ENCODE results near the gene MYBPHL. TPM values are rescaled to one million over a fixed set of nuclear protein-coding genes. Genes with fewer than 3 reads are reported as not detected.

MYBPHL gene
- total RNA-seq, 4 donors from 2014 or later = not detected

DNA sequence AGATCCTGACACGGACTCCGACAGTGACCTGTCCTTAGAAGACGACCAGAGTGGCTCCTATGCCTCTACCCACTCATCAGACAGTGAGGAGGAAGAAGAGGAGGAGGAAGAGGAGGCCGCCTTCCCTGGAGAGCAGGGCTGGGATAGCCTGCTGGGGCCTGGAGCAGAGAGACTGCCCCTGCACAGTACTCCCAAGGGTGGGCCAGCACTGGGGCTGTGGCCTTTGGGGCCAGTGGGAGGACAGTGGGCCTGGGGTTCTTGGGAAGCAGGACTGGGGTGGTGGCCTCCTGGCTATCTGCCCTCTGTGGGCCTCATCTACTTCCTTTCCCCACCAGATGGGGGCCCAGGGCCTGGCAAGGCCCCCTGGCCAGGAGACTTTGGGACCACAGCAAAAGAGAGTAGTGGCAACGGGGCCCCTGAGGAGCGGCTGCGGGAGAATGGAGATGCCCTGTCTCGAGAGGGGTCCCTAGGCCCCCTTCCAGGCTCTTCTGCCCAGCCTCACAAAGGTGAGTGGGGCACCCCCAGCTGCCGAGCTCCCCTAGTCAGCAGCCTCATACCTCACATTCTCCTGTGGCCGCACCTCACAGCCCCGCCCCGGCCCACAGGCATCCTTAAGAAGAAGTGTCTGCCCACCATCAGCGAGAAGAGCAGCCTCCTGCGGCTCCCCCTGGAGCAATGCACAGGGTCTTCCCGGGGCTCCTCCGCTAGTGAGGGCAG, 33.8 kb downstream of the MYBPHL start:
- H3K9me3 ChIP-seq = no peaks in the 10 kb centered on the region
- no peak for TF ChIP-seq POLR2A (IDR thresholded peaks at IDR 0.05)
- TF ChIP-seq, protein P1, sequence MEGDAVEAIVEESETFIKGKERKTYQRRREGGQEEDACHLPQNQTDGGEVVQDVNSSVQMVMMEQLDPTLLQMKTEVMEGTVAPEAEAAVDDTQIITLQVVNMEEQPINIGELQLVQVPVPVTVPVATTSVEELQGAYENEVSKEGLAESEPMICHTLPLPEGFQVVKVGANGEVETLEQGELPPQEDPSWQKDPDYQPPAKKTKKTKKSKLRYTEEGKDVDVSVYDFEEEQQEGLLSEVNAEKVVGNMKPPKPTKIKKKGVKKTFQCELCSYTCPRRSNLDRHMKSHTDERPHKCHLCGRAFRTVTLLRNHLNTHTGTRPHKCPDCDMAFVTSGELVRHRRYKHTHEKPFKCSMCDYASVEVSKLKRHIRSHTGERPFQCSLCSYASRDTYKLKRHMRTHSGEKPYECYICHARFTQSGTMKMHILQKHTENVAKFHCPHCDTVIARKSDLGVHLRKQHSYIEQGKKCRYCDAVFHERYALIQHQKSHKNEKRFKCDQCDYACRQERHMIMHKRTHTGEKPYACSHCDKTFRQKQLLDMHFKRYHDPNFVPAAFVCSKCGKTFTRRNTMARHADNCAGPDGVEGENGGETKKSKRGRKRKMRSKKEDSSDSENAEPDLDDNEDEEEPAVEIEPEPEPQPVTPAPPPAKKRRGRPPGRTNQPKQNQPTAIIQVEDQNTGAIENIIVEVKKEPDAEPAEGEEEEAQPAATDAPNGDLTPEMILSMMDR (IDR thresholded peaks at IDR 0.05) = no peak
- H3K27ac ChIP-seq = no peak overlapping the region
- H3K27me3 ChIP-seq = no peaks in the 10 kb centered on the region
- H3K36me3 ChIP-seq = no peaks in the 10 kb centered on the region
- H3K4me1 ChIP-seq = peaks cover 0 to 23% (median 2%) of the 10 kb centered on the region in 4 donors
- no peak overlapping the region for H3K4me3 ChIP-seq
- DNase-seq = no peak

DNA sequence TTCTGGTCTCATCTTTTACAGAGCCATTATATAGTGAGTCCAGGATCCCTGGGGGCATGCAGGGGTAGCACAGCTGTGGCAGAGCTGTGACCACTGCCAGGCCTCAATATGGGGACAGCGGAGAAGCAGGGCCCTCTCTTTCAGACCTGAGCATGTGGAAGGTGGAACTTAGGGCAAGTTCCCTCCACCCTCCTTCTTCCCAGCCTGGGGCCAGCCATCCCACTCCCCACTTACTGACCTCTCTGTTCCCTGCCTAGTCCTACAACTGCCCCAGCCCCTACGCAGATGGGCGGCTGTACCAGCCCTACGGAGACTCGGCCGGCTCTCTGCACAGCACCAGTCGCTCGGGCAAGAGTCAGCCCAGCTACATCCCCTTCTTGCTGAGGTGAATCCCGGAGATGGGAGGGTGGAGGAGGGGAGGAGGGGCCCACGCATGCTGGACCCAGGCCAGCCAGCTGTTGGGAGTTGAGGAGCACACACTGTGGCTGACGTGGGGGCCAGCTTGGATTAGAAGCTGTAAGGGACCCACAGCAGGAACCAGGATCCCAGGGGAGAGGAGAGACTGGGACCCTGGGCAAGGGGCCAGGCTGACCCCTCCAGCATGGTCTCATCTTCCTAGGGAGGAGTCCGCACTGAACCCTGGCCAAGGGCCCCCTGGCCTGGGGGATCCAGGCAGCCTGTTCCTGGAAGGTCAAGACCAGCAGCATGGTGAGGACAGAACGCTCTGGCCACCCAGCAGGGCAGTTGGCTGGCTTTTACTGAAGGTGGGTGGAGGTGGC, 34.6 kb downstream of the MYBPHL start:
- DNase-seq = no peak
- Histone ChIP-seq H3K4me3 (no peak overlapping the region), H3K4me1 (peaks cover 0 to 20% (median 0%) of the 10 kb centered on the region in 4 donors), H3K27me3 (no peaks in the 10 kb centered on the region), H3K9me3 (no peaks in the 10 kb centered on the region), H3K36me3 (no peaks in the 10 kb centered on the region), H3K27ac (no peak overlapping the region)
- TF ChIP-seq, protein P1 (IDR thresholded peaks at IDR 0.05) = no peak
- no peak for TF ChIP-seq POLR2A (IDR thresholded peaks at IDR 0.05)

DNA sequence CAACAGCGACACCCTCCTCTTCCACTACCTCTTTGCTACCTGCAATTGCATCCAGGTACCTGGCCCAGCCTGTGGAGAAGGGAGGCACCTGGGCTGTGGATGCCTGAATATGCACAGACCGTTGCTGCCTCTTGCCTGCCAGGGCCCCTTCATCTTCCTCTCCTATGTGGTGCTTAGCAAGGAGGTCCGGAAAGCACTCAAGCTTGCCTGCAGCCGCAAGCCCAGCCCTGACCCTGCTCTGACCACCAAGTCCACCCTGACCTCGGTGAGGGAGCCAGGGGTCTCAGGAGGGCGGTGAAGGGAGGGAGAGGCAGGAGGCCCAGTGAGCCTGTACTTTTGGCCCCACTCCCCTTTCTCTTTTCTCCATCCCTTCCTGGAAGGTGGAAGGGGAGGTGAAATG, 35.4 kb downstream of the MYBPHL start:
- H3K9me3 ChIP-seq = no peaks in the 10 kb centered on the region
- H3K4me1 ChIP-seq = peaks cover 0 to 20% (median 0%) of the 10 kb centered on the region in 4 donors
- H3K27me3 ChIP-seq = no peaks in the 10 kb centered on the region
- H3K4me3 ChIP-seq = no peak overlapping the region
- DNase-seq = no peak
- H3K27ac ChIP-seq = no peak overlapping the region
- H3K36me3 ChIP-seq = no peaks in the 10 kb centered on the region
- TF ChIP-seq, protein P1 (IDR thresholded peaks at IDR 0.05) = no peak
- no peak for TF ChIP-seq POLR2A (IDR thresholded peaks at IDR 0.05)

DNA sequence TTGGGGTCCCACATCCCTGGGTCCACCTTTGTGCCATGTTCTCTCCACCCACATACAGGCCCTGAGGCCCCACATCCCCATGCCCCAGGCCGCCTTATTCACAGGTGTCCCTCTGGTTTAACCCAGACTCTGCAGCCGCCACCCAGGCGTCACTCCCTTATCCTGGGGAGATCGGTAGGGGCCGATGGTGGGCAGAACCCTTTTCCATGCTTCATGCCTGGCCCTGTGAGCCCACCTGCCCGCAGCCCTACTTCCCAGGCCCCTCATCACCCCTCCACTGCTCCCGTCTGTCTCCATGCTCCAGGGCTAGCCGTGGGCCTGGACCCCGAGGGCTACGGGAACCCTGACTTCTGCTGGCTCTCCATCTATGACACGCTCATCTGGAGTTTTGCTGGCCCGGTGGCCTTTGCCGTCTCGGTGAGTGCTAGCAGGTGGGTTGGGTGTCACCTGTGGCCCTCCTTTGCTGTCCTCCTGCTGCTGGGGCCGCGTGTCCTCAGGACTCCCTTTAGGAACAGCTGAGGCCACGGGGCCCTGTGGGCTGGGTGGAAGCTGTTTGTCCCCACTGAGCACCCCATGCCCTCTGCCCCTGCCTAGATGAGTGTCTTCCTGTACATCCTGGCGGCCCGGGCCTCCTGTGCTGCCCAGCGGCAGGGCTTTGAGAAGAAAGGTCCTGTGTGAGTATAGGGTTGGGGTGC, 36.0 kb downstream of the MYBPHL start:
- H3K4me1 ChIP-seq = peaks cover 0 to 19% (median 0%) of the 10 kb centered on the region in 4 donors
- no peak overlapping the region for H3K27ac ChIP-seq
- TF ChIP-seq POLR2A (IDR thresholded peaks at IDR 0.05) = no peak
- TF ChIP-seq, protein P1 (IDR thresholded peaks at IDR 0.05) = no peak
- no peaks in the 10 kb centered on the region for H3K27me3 ChIP-seq
- H3K4me3 ChIP-seq = no peak overlapping the region
- no peaks in the 10 kb centered on the region for H3K36me3 ChIP-seq
- DNase-seq = no peak
- no peaks in the 10 kb centered on the region for H3K9me3 ChIP-seq

DNA sequence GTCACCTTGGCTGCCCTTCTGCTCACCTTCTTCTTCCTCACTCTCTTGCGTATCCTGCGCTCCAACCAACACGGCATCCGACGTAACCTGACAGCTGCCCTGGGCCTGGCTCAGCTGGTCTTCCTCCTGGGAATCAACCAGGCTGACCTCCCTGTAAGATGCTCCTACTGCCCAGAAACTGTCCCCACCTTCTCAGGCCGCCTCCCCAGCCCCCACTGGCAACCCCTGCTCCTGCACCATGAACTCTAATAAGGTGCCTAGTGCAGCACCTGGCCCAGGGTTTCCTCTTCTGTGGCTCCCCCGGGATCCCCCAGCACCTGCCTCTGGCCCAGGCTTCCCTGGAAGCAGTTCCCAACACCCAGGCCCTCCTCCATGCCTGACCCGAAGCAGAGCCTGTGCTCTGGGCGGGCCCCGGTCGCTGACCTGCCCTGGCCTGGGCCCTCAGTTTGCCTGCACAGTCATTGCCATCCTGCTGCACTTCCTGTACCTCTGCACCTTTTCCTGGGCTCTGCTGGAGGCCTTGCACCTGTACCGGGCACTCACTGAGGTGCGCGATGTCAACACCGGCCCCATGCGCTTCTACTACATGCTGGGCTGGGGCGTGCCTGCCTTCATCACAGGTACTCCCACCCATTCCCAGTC, 36.7 kb downstream of the MYBPHL start:
- Histone ChIP-seq H3K4me1 (peaks cover 0 to 12% (median 0%) of the 10 kb centered on the region in 4 donors), H3K27ac (no peak overlapping the region), H3K36me3 (no peaks in the 10 kb centered on the region), H3K9me3 (no peaks in the 10 kb centered on the region), H3K27me3 (no peaks in the 10 kb centered on the region), H3K4me3 (no peak overlapping the region)
- DNase-seq = no peak
- no peak for TF ChIP-seq POLR2A (IDR thresholded peaks at IDR 0.05)
- TF ChIP-seq, protein P1 (IDR thresholded peaks at IDR 0.05) = no peak
